Thyroid gland (tissue), 4 donors: ENCODE results near the gene EGFR. TPM values are rescaled to one million over a fixed set of nuclear protein-coding genes. Genes with fewer than 3 reads are reported as not detected.

Experiments
- DNase-seq, 2 donors: peaks; one replicate each; pipeline ENCODE4 v3.0.0-alpha.2; 2019
- H3K27ac ChIP-seq, 3 donors: fragments of 200-600 bp; sonication (generic); 1 replicate in 2 of 3; 2 replicates in 1 of 3; pipeline ENCODE4 v1.5.1; 2016 to 2019; ENCODE audit warnings: mild to moderate bottlenecking in 1 of 3, moderate library complexity in 1 of 3
- H3K27me3 ChIP-seq: fragments of 200-600 bp; sonication (generic); one replicate; pipeline ENCODE4 v1.5.1; 2019
- H3K36me3 ChIP-seq, 2 donors: fragments of 200-600 bp; sonication (generic); one replicate each; pipeline ENCODE4 v1.5.1; 2016 to 2019
- H3K4me1 ChIP-seq, 2 donors: fragments of 200-600 bp; sonication (generic); one replicate each; pipeline ENCODE4 v1.5.1; 2017 to 2019
- H3K4me3 ChIP-seq, 3 donors: fragments of 200-600 bp; sonication (generic); replicated peaks in 1 of 3; 1 replicate in 2 of 3; 2 replicates in 1 of 3; pipeline ENCODE4 v1.5.1; 2016; ENCODE audit warnings: mild to moderate bottlenecking in 1 of 3
- H3K9me3 ChIP-seq: fragments of 200-600 bp; sonication (generic); one replicate; pipeline ENCODE4 v1.5.1; 2017
- CTCF ChIP-seq, 6 experiments: fragments of 200-600 bp in 3 of 6; fragments of 450-650 bp in 3 of 6; sonication (generic) in 3 of 6; IDR thresholded peaks; one replicate each; pipeline ENCODE4 v1.5.1; 2016 to 2019; ENCODE audit warnings: antibody characterized with exemption in 6 of 6, mild to moderate bottlenecking in 2 of 6, inconsistent platforms in 1 of 6, moderate library complexity in 1 of 6
- POLR2A ChIP-seq, 2 donors: fragments of 450-650 bp; IDR thresholded peaks; one replicate each; pipeline ENCODE4 v1.6.1; 2017; ENCODE audit warnings: antibody characterized with exemption in 2 of 2, mild to moderate bottlenecking in 2 of 2, moderate library complexity in 1 of 2
- WGBS, 2 donors: methylation state at CpG; one replicate each; pipeline ENCODE4 v1.1.5; 2017; 5-methylcytosine and 5-hydroxymethylcytosine counted together
- intact Hi-C: fragments of 100-400 bp; cut with DNase I; formaldehyde crosslinking; loops from one replicate; pipeline ENCODE4 v1.15.1; 2023
- total RNA-seq, 4 donors: library from RNA; depleted of rRNA; stranded (reverse); fragments of >200 nt; gene quantifications; one replicate each; pipeline ENCODE4 v1.2.3, GENCODE V29; 2016

Gene EGFR
- total RNA-seq, 4 donors from 2014 or later: 57.5 to 96.2 (median 84.7) TPM

GRCh38 chr7:55224810-55225209 is 206.0 kb downstream of the EGFR start:
- WGBS, 2 donors: 90 to 94% methylated on average over 2 of the region's 2 CpGs
- Histone ChIP-seq H3K36me3 (no peaks in the 10 kb centered on the region), H3K27ac (no peak overlapping the region), H3K27me3 (no peaks in the 10 kb centered on the region), H3K4me1 (no peaks in the 10 kb centered on the region), H3K9me3 (no peaks in the 10 kb centered on the region), H3K4me3 (no peak overlapping the region)
- TF ChIP-seq POLR2A (IDR thresholded peaks at IDR 0.05): no peak
- TF ChIP-seq CTCF (IDR thresholded peaks at IDR 0.05): no peak
- intact Hi-C loops: no loop called here
- no peak for DNase-seq

- intact Hi-C loops: no loop called here
- H3K36me3 ChIP-seq: no peaks in the 10 kb centered on the region
- H3K4me3 ChIP-seq: no peak overlapping the region
- DNase-seq: no peak
- 79 to 82% methylated on average over 1 of the region's 1 CpG for WGBS, 2 donors
- TF ChIP-seq POLR2A (IDR thresholded peaks at IDR 0.05) (no peak), CTCF (IDR thresholded peaks at IDR 0.05) (no peak)
- no peaks in the 10 kb centered on the region for H3K27me3 ChIP-seq
- no peaks in the 10 kb centered on the region for H3K4me1 ChIP-seq
- H3K9me3 ChIP-seq: no peaks in the 10 kb centered on the region
- no peak overlapping the region for H3K27ac ChIP-seq
Measured at GRCh38 chr7:55230014-55230413, 211.2 kb downstream of the EGFR start.

- Histone ChIP-seq H3K9me3 (no peaks in the 10 kb centered on the region), H3K27me3 (no peaks in the 10 kb centered on the region), H3K27ac (no peak overlapping the region), H3K4me3 (no peak overlapping the region), H3K36me3 (no peaks in the 10 kb centered on the region), H3K4me1 (no peaks in the 10 kb centered on the region)
- TF ChIP-seq CTCF (IDR thresholded peaks at IDR 0.05) (no peak), POLR2A (IDR thresholded peaks at IDR 0.05) (no peak)
- no peak for DNase-seq
- WGBS, 2 donors: 79 to 89% methylated on average over 3 to 5 of the region's 7 CpGs
- intact Hi-C loops: no loop called here
Measured at GRCh38 chr7:55231736-55232280, 213.0 kb downstream of the EGFR start.

- DNase-seq: no peak
- TF ChIP-seq POLR2A (IDR thresholded peaks at IDR 0.05) (no peak), CTCF (IDR thresholded peaks at IDR 0.05) (no peak)
- H3K27ac ChIP-seq: no peak overlapping the region
- no peaks in the 10 kb centered on the region for H3K36me3 ChIP-seq
- no peak overlapping the region for H3K4me3 ChIP-seq
- no peaks in the 10 kb centered on the region for H3K27me3 ChIP-seq
- peaks cover 0 to 9% of the 10 kb centered on the region in 2 donors for H3K4me1 ChIP-seq
- intact Hi-C loops: no loop called here
- WGBS, 2 donors: 95 to 98% methylated on average over 7 of the region's 7 CpGs
- H3K9me3 ChIP-seq: no peaks in the 10 kb centered on the region
Measured at GRCh38 chr7:55233001-55233400, 214.2 kb downstream of the EGFR start.

GRCh38 chr7:55234408-55234807 is 215.6 kb downstream of the EGFR start:
- Histone ChIP-seq H3K9me3 (no peaks in the 10 kb centered on the region), H3K4me1 (peaks cover 0 to 9% of the 10 kb centered on the region in 2 donors), H3K27me3 (no peaks in the 10 kb centered on the region), H3K27ac (no peak overlapping the region), H3K36me3 (no peaks in the 10 kb centered on the region), H3K4me3 (no peak overlapping the region)
- WGBS, 2 donors: 87 to 89% methylated on average over 11 of the region's 11 CpGs
- no peak for TF ChIP-seq CTCF (IDR thresholded peaks at IDR 0.05)
- no peak for TF ChIP-seq POLR2A (IDR thresholded peaks at IDR 0.05)
- DNase-seq: no peak
- intact Hi-C loops: no loop called here
